ENCODE measurements around the gene FCRL2. TPM values are rescaled to one million over a fixed set of nuclear protein-coding genes. Genes with fewer than 3 reads are reported as not detected.

The FCRL2 gene
- total RNA-seq (ENCODE audit: low replicate concordance): not detected in 2 replicates

GRCh38 chr1:157776971-157777391 is at the start of gene FCRL2:
Gene FCRL2 (minus strand): TSS chr1:157777132. CDS start chr1:157777073, 59 bp downstream.
- no peak for DNase-seq (ENCODE audit: low read depth)
- no peak for TF ChIP-seq CTCF (IDR thresholded peaks at IDR 0.05; ENCODE audit: insufficient read depth, low read length)

DNA sequence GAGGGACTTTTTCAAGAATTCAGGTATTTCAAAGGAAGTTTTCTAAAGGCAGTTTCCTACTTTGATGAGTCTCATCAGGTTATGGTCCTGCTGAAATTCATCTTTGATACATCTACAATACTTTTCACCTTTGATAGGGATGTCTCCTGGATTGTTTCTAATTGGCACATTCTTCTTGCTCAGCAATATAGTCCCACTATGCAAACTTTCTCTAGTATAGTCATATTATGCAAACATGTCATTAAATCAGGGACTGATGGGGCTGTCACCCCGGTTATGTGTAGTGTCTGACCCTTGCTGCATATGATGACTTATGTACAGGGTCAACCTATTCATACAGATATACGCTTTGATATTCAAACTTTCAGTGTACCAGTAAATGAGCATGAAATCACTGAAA is 43.4 kb upstream of the FCRL2 start:
- DNase-seq (ENCODE audit: low read depth): no peak
- no peak overlapping the region for H3K4me3 ChIP-seq (ENCODE audit: low read depth, low read length)
- TF ChIP-seq CTCF (IDR thresholded peaks at IDR 0.05; ENCODE audit: insufficient read depth, low read length): no peak

More at GRCh38 chr1:157776971-157777391, at the start of gene FCRL2:
- H3K4me3 ChIP-seq (ENCODE audit: low read depth, low read length): no peak within 1 kb of the TSS

GRCh38 chr1:157819896-157820295 is 43.0 kb upstream of the FCRL2 start, which contains the start of gene FCRL1:
Gene FCRL1 (minus strand): TSS chr1:157820120. CDS start chr1:157820037, 83 bp downstream.
- no peak for TF ChIP-seq CTCF (IDR thresholded peaks at IDR 0.05; ENCODE audit: insufficient read depth, low read length)

GRCh38 chr1:157819215-157819614 is 42.3 kb upstream of the FCRL2 start:
- TF ChIP-seq CTCF (IDR thresholded peaks at IDR 0.05; ENCODE audit: insufficient read depth, low read length): no peak
- no peak for DNase-seq (ENCODE audit: low read depth)
- no peak overlapping the region for H3K4me3 ChIP-seq (ENCODE audit: low read depth, low read length)

More at GRCh38 chr1:157819896-157820295, 43.0 kb upstream of the FCRL2 start, which contains the start of gene FCRL1:
- H3K4me3 ChIP-seq (ENCODE audit: low read depth, low read length): no peak within 1 kb of the TSS
- no peak for DNase-seq (ENCODE audit: low read depth)

- DNase-seq (ENCODE audit: low read depth): no peak
- no peak for TF ChIP-seq CTCF (IDR thresholded peaks at IDR 0.05; ENCODE audit: insufficient read depth, low read length)
- no peak overlapping the region for H3K4me3 ChIP-seq (ENCODE audit: low read depth, low read length)
These were observed 36.3 kb upstream of the FCRL2 start for GRCh38 chr1:157813269-157813668.

DNA sequence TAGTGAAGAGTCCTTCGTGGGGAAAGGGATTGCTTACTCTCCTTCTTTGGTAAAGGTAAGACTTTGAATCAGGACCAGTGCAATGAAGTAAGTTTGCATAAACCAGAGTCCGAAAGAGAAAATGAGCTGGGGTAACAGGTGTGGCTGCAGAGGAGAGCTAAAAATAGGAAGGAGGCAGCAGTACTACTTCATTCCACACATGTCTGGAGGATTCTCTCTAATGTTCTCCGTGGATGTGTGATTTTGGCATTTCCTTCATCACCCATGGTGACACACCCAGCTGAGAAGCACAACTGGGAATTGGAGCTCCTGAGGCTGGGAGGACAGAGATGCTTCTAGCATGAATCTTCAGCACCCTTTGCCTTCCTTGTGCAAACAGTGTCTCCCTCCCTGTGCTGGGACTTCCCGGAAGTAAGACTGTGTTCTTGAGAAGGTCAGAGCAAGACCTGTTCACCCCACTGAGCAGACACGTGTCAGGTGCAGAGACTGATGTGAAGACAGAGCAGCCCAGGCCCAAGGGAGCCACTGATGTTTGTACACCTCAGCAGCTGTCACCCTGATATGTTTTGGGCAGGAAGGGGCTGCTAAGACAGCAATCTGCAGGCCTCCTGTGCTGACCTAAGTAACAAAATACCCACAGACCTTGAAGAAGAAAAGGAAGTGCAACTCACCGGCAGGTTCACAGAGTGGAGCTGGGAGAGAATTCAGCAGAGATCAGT is 29.7 kb upstream of the FCRL2 start:
- no peak for DNase-seq (ENCODE audit: low read depth)
- H3K4me3 ChIP-seq (ENCODE audit: low read depth, low read length): no peak overlapping the region
- TF ChIP-seq CTCF (IDR thresholded peaks at IDR 0.05; ENCODE audit: insufficient read depth, low read length): no peak

Data from fibroblast of the aortic adventitia (primary cell).